Astrocyte (in vitro differentiated cells and primary cell): ENCODE measurements around the gene SFT2D3. TPM values are rescaled to one million over a fixed set of nuclear protein-coding genes. Genes with fewer than 3 reads are reported as not detected.
A peak's percentile ranks its signal among the peaks of the same experiment; 100 is the strongest.

ENCODE experiments used
- DNase-seq: peaks from one replicate; pipeline ENCODE4 v3.0.0-alpha.2; 2010; ENCODE audit warnings: low read depth
- FAIRE-seq: peaks from 2 replicates; lab custom pipeline; 2011; peaks lifted over from hg19 to GRCh38; lab: Jason Lieb, UNC
- H2AFZ ChIP-seq: 2 replicates; pipeline ENCODE4 v1.6.0; 2012; ENCODE audit warnings: low read depth, low read length, inconsistent platforms
- H3K27ac ChIP-seq: 2 replicates; pipeline ENCODE4 v1.5.1; 2011; ENCODE audit warnings: low read depth, low read length, inconsistent platforms
- H3K27me3 ChIP-seq: 2 replicates; pipeline ENCODE4 v1.6.0; 2011; ENCODE audit warnings: low read length, inconsistent platforms; ENCODE audit not compliant: insufficient read depth
- H3K36me3 ChIP-seq: 2 replicates; pipeline ENCODE4 v1.5.1; 2011; ENCODE audit warnings: low read length, inconsistent platforms; ENCODE audit not compliant: insufficient read depth
- H3K4me1 ChIP-seq: 2 replicates; pipeline ENCODE4 v1.5.1; 2011; ENCODE audit warnings: low read length, inconsistent platforms; ENCODE audit not compliant: insufficient read depth
- H3K4me2 ChIP-seq: 2 replicates; pipeline ENCODE4 v1.6.0; 2012; ENCODE audit warnings: low read length, inconsistent platforms
- H3K4me3 ChIP-seq: 2 replicates; pipeline ENCODE4 v1.5.1; 2011; ENCODE audit warnings: low read depth, mild to moderate bottlenecking, low read length, inconsistent platforms; ENCODE audit not compliant: insufficient read depth
- H3K79me2 ChIP-seq: 2 replicates; pipeline ENCODE4 v1.6.0; 2012; ENCODE audit warnings: mild to moderate bottlenecking, low read length, inconsistent platforms; ENCODE audit not compliant: insufficient read depth
- H3K9ac ChIP-seq: 2 replicates; pipeline ENCODE4 v1.6.0; 2012; ENCODE audit warnings: mild to moderate bottlenecking, low read length, inconsistent platforms
- H3K9me3 ChIP-seq: 2 replicates; pipeline ENCODE4 v1.5.1; 2012; ENCODE audit warnings: low read depth, mild to moderate bottlenecking, low read length, inconsistent platforms; ENCODE audit not compliant: insufficient read depth
- H4K20me1 ChIP-seq: 2 replicates; pipeline ENCODE4 v1.6.0; 2012; ENCODE audit warnings: low read length, inconsistent platforms; ENCODE audit not compliant: insufficient read depth
- H3K27ac Mint-ChIP-seq: one replicate; pipeline ENCODE4 v1.8.0; 2021; ENCODE audit warnings: mild to moderate bottlenecking, mixed read lengths; ENCODE audit not compliant: unreplicated experiment
- H3K27me3 Mint-ChIP-seq: one replicate; pipeline ENCODE4 v1.8.0; 2021; ENCODE audit warnings: low read depth, mixed read lengths; ENCODE audit not compliant: unreplicated experiment
- H3K36me3 Mint-ChIP-seq: one replicate; pipeline ENCODE4 v1.8.0; 2021; ENCODE audit warnings: low read depth, mixed read lengths; ENCODE audit not compliant: unreplicated experiment
- H3K4me1 Mint-ChIP-seq: one replicate; pipeline ENCODE4 v1.8.0; 2021; ENCODE audit warnings: low read depth, mixed read lengths; ENCODE audit not compliant: unreplicated experiment
- H3K4me3 Mint-ChIP-seq: one replicate; pipeline ENCODE4 v1.8.0; 2021; ENCODE audit warnings: mild to moderate bottlenecking, moderate library complexity, mixed read lengths; ENCODE audit not compliant: unreplicated experiment
- H3K9me3 Mint-ChIP-seq: one replicate; pipeline ENCODE4 v1.8.0; 2021; ENCODE audit warnings: mild to moderate bottlenecking, mixed read lengths; ENCODE audit not compliant: unreplicated experiment
- CTCF ChIP-seq: IDR thresholded peaks from 2 replicates; pipeline ENCODE4 v1.5.1; 2011; ENCODE audit warnings: low read depth, mild to moderate bottlenecking, inconsistent platforms, low read length, moderate library complexity; ENCODE audit not compliant: insufficient read depth
- EZH2 ChIP-seq: IDR thresholded peaks from 2 replicates; pipeline ENCODE4 v1.6.1; 2012; ENCODE audit warnings: mild to moderate bottlenecking, low read length, inconsistent platforms; ENCODE audit not compliant: insufficient read depth
- total RNA-seq: library from RNA; stranded (reverse); gene quantifications from 2 replicates; pipeline ENCODE4 v1.2.1, GENCODE V29; 2021

The SFT2D3 gene
- total RNA-seq, 1 donor from 2014 or later: 2.9 TPM

GRCh38 chr2:127658146-127658545 is 43.2 kb upstream of the SFT2D3 start:
- Mint-ChIP-seq H3K27ac (no peak overlapping the region), H3K9me3 (peaks cover 3% of the 10 kb centered on the region), H3K4me3 (no peak overlapping the region), H3K27me3 (peaks cover 2% of the 10 kb centered on the region), H3K4me1 (peaks cover 29% of the 10 kb centered on the region), H3K36me3 (peaks cover 30% of the 10 kb centered on the region)
- Histone ChIP-seq H3K27ac (no peak overlapping the region), H3K4me3 (no peak overlapping the region), H3K79me2 (peaks cover 7% of the 10 kb centered on the region), H2AFZ (no peak overlapping the region), H3K27me3 (peaks cover 4% of the 10 kb centered on the region), H3K9ac (no peak overlapping the region), H3K4me1 (no peaks in the 10 kb centered on the region), H3K9me3 (no peaks in the 10 kb centered on the region), H3K36me3 (no peaks in the 10 kb centered on the region), H3K4me2 (no peak overlapping the region), H4K20me1 (peaks cover 23% of the 10 kb centered on the region)
- TF ChIP-seq CTCF: no peak
- no peak for TF ChIP-seq EZH2
- no peak for DNase-seq
- no peak for FAIRE-seq

GRCh38 chr2:127658641-127659407 is 42.5 kb upstream of the SFT2D3 start:
- H3K4me2 ChIP-seq: no peak overlapping the region
- no peak overlapping the region for H3K4me3 Mint-ChIP-seq
- H3K27ac ChIP-seq: no peak overlapping the region
- no peaks in the 10 kb centered on the region for H3K4me1 ChIP-seq
- H3K27me3 ChIP-seq: peaks cover 8% of the 10 kb centered on the region
- no peak for FAIRE-seq
- peak overlapping the region; percentile 12 for H3K27ac Mint-ChIP-seq
- H3K9me3 Mint-ChIP-seq: peaks cover 3% of the 10 kb centered on the region
- no peaks in the 10 kb centered on the region for H3K9me3 ChIP-seq
- no peak overlapping the region for H3K4me3 ChIP-seq
- H3K9ac ChIP-seq: no peak overlapping the region
- H3K79me2 ChIP-seq: peaks cover 12% of the 10 kb centered on the region
- no peak for DNase-seq
- peaks cover 4% of the 10 kb centered on the region for H3K27me3 Mint-ChIP-seq
- no peaks in the 10 kb centered on the region for H3K36me3 ChIP-seq
- peaks cover 25% of the 10 kb centered on the region for H4K20me1 ChIP-seq
- TF ChIP-seq CTCF: no peak
- TF ChIP-seq EZH2: no peak
- H3K4me1 Mint-ChIP-seq: peaks cover 29% of the 10 kb centered on the region
- peaks cover 27% of the 10 kb centered on the region for H3K36me3 Mint-ChIP-seq
- H2AFZ ChIP-seq: no peak overlapping the region
